OCI-LY3 (cell line): Measurements from ENCODE around the gene CLSTN3.

Source experiments
- EZH2phosphoT487 ChIP-seq: fragments of 200-600 bp; shearing (Covaris generic); IDR thresholded peaks from 2 replicates; pipeline ENCODE4 v1.6.1; 2018; ENCODE audit warnings: antibody characterized with exemption, mixed run types, low read depth
- TF ChIP-seq, protein P1 (sequence below): fragments of 200-600, 300-600 bp; sonication (generic); IDR thresholded peaks from 2 replicates; pipeline ENCODE4 v1.5.1; 2014; ENCODE audit warnings: antibody characterized with exemption, low read length, low read depth

DNA sequence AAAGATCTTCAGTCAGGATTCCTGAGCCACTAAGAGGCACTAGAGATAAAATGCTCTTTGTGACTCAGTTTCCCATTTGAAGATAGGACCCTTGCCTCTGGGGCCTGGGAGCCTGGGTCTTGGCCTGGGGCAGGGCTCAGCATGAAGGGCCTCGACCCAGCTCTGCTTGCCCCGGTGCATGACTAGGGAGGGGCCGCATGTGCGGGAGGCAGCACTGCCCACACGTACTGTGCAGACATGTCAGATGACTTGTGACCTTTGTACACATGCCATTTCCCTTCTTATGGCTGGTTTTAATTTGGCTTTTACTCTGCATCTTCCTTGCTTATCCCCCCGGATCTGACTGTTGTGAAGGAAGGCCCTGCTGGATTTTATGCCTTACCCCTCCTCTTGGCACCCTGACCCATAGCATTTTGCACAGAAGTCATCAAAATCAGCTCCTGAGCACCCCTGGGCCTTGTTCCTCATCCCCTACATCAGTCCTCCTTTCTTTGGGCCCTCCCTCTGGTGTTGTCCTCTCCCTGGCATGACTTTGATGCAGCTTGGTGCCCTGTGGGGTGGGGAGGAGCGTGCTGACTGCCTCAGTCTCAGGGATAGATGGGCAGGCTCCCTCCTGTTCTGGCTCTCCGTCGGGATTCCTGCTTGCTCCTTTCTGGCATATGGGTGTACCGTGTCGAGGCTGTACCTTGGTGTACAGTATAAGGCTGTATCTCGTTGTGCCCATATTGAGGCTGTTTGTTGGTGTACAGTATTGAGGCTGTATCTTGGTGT, 4.4 kb downstream of the CLSTN3 start:
- TF ChIP-seq, protein P1, sequence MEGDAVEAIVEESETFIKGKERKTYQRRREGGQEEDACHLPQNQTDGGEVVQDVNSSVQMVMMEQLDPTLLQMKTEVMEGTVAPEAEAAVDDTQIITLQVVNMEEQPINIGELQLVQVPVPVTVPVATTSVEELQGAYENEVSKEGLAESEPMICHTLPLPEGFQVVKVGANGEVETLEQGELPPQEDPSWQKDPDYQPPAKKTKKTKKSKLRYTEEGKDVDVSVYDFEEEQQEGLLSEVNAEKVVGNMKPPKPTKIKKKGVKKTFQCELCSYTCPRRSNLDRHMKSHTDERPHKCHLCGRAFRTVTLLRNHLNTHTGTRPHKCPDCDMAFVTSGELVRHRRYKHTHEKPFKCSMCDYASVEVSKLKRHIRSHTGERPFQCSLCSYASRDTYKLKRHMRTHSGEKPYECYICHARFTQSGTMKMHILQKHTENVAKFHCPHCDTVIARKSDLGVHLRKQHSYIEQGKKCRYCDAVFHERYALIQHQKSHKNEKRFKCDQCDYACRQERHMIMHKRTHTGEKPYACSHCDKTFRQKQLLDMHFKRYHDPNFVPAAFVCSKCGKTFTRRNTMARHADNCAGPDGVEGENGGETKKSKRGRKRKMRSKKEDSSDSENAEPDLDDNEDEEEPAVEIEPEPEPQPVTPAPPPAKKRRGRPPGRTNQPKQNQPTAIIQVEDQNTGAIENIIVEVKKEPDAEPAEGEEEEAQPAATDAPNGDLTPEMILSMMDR, result no peak
- TF ChIP-seq EZH2phosphoT487, result no peak
